Smooth muscle cell (in vitro differentiated cells): ENCODE data around the gene COPG1. TPM values are rescaled to one million over a fixed set of nuclear protein-coding genes. Genes with fewer than 3 reads are reported as not detected.
"Not testable (repeated sequence)": the region's sequence is repeated elsewhere in the genome, so short reads cannot be mapped to it uniquely, and the experiment has no call there.

Experiments
- DNase-seq: peaks from one replicate; lab custom pipeline; 2025; ENCODE audit not compliant: unreplicated experiment; lab: John Stamatoyannopoulos, UW
- H2AFZ ChIP-seq: fragments of 200-600 bp; sonication (generic); 2 replicates; pipeline ENCODE4 v1.6.0; 2016; ENCODE audit warnings: antibody characterized with exemption, low read depth, mild to moderate bottlenecking
- H3F3A ChIP-seq: fragments of 200-600 bp; sonication (generic); 2 replicates; pipeline ENCODE4 v1.6.0; 2017; ENCODE audit warnings: antibody characterized with exemption, low read depth
- H3K27ac ChIP-seq: fragments of 200-600 bp; sonication (generic); 2 replicates; pipeline ENCODE4 v1.5.1; 2016; ENCODE audit warnings: low read depth, mild to moderate bottlenecking
- H3K27me3 ChIP-seq: fragments of 200-600 bp; sonication (generic); 2 replicates; pipeline ENCODE4 v1.6.1; 2016; ENCODE audit warnings: low read depth, mild to moderate bottlenecking
- H3K36me3 ChIP-seq: fragments of 200-600 bp; sonication (generic); 2 replicates; pipeline ENCODE4 v1.5.1; 2016; ENCODE audit warnings: low read depth
- H3K4me1 ChIP-seq: fragments of 200-600 bp; sonication (generic); 2 replicates; pipeline ENCODE4 v1.5.1; 2016; ENCODE audit warnings: low read depth
- H3K4me2 ChIP-seq: fragments of 200-600 bp; sonication (generic); 2 replicates; pipeline ENCODE4 v1.6.0; 2016; ENCODE audit warnings: mild to moderate bottlenecking
- H3K4me3 ChIP-seq: fragments of 200-600 bp; sonication (generic); 2 replicates; pipeline ENCODE4 v1.5.1; 2016; ENCODE audit warnings: mild to moderate bottlenecking
- H3K79me2 ChIP-seq: fragments of 200-600 bp; sonication (generic); 2 replicates; pipeline ENCODE4 v1.6.0; 2016; ENCODE audit warnings: low read depth, mild to moderate bottlenecking
- H3K9ac ChIP-seq: fragments of 200-600 bp; sonication (generic); 2 replicates; pipeline ENCODE4 v1.6.0; 2016; ENCODE audit warnings: low read depth
- H3K9me3 ChIP-seq: fragments of 200-600 bp; sonication (generic); replicated peaks from 2 replicates; pipeline ENCODE4 v1.5.1; 2016; ENCODE audit warnings: low read depth
- H4K20me1 ChIP-seq: fragments of 200-600 bp; sonication (generic); 2 replicates; pipeline ENCODE4 v1.6.0; 2016; ENCODE audit warnings: low read depth
- CTCF ChIP-seq: fragments of 200-600 bp; sonication (generic); IDR thresholded peaks from 2 replicates; pipeline ENCODE4 v1.5.1; 2017; ENCODE audit warnings: borderline replicate concordance, mild to moderate bottlenecking, antibody characterized with exemption; ENCODE audit not compliant: insufficient read depth, poor library complexity, severe bottlenecking
- WGBS: methylation state at CpG from one replicate; pipeline ENCODE4 v1.1.7; 2016; ENCODE audit warnings: low lambda C conversion rate; 5-methylcytosine and 5-hydroxymethylcytosine counted together
- polyA plus RNA-seq: library from polyadenylated mRNA; unstranded; fragments of >200 nt; fragmentation: Nextera tagmentation; extraction: Ambion mirVana; gene quantifications from 2 replicates; pipeline ENCODE4 v1.2.1, GENCODE V29; 2016
- total RNA-seq: library from RNA; depleted of rRNA; stranded (reverse); fragments of >200 nt; gene quantifications from 2 replicates; pipeline ENCODE4 v1.2.3, GENCODE V29; 2014

The COPG1 gene
- total and polyA plus RNA-seq, 2 experiments from 2014 or later, result 177 to 265 TPM

- WGBS, result 96% methylated on average over 2 of the region's 2 CpGs
- H3K9ac ChIP-seq, result no peak overlapping the region
- no peaks in the 10 kb centered on the region for H3K27me3 ChIP-seq
- no peaks in the 10 kb centered on the region for H3K36me3 ChIP-seq
- H4K20me1 ChIP-seq, result no peaks in the 10 kb centered on the region
- H3K27ac ChIP-seq, result no peak overlapping the region
- no peaks in the 10 kb centered on the region for H3K4me1 ChIP-seq
- TF ChIP-seq CTCF, result no peak
- no peak for DNase-seq
- no peak overlapping the region for H2AFZ ChIP-seq
- H3K4me3 ChIP-seq, result no peak overlapping the region
- H3F3A ChIP-seq, result no peaks in the 10 kb centered on the region
- no peaks in the 10 kb centered on the region for H3K79me2 ChIP-seq
- H3K4me2 ChIP-seq, result no peak overlapping the region
- H3K9me3 ChIP-seq, result no peaks in the 10 kb centered on the region
These were observed 30.7 kb upstream of the COPG1 start for GRCh38 chr3:129218742-129219141.

GRCh38 chr3:129224387-129224786 lies 25.0 kb upstream of the COPG1 start:
- H3F3A ChIP-seq, H2AFZ ChIP-seq, H3K4me3 ChIP-seq, H3K9ac ChIP-seq, H3K79me2 ChIP-seq, DNase-seq, H3K27me3 ChIP-seq, H3K4me2 ChIP-seq, H3K9me3 ChIP-seq, H3K36me3 ChIP-seq, H4K20me1 ChIP-seq, H3K4me1 ChIP-seq: not testable (repeated sequence)
- WGBS, result 93% methylated on average over 1 of the region's 1 CpG
- peak overlapping the region; percentile 60 for H3K27ac ChIP-seq

- H3K27me3 ChIP-seq, result no peaks in the 10 kb centered on the region
- H3K4me2 ChIP-seq, result peak overlapping the region; percentile 71
- H3K4me1 ChIP-seq, result peaks cover 6% of the 10 kb centered on the region
- 42% methylated on average over 9 of the region's 9 CpGs for WGBS
- no peaks in the 10 kb centered on the region for H3K9me3 ChIP-seq
- H3K4me3 ChIP-seq, result peak overlapping the region; percentile 20
- peaks cover 8% of the 10 kb centered on the region for H3F3A ChIP-seq
- no peaks in the 10 kb centered on the region for H4K20me1 ChIP-seq
- no peak overlapping the region for H3K9ac ChIP-seq
- DNase-seq, result no peak
- peak overlapping the region; percentile 60 for H3K27ac ChIP-seq
- TF ChIP-seq CTCF, result no peak
- no peaks in the 10 kb centered on the region for H3K79me2 ChIP-seq
- peak overlapping the region; percentile 84 for H2AFZ ChIP-seq
- H3K36me3 ChIP-seq, result no peaks in the 10 kb centered on the region
These were observed 24.4 kb upstream of the COPG1 start for GRCh38 chr3:129224984-129225393.

- no peak for TF ChIP-seq CTCF
- Histone ChIP-seq H3K79me2 (no peaks in the 10 kb centered on the region), H3K4me2 (no peak overlapping the region), H2AFZ (peak overlapping the region; percentile 66), H3F3A (peaks cover 10% of the 10 kb centered on the region), H3K36me3 (no peaks in the 10 kb centered on the region), H3K9me3 (no peaks in the 10 kb centered on the region), H3K9ac (no peak overlapping the region), H3K4me3 (no peak overlapping the region), H3K4me1 (peaks cover 6% of the 10 kb centered on the region), H3K27me3 (no peaks in the 10 kb centered on the region), H4K20me1 (no peaks in the 10 kb centered on the region), H3K27ac (peak overlapping the region; percentile 28)
- no peak for DNase-seq
- WGBS, result 72% methylated on average over 6 of the region's 6 CpGs
These were observed 23.0 kb upstream of the COPG1 start for GRCh38 chr3:129226374-129226773.
